GM10248 (cell line): ENCODE measurements around the gene USP47.

ENCODE experiments used
- CTCF ChIA-PET: fragments of 300-600 bp; sonication (Branson Sonifier 250); formaldehyde crosslinking; extraction: SDS; loops from one replicate; lab custom pipeline; 2021; ENCODE audit warnings: antibody characterized with exemption; lab: Yijun Ruan, JAX
- POLR2A ChIA-PET: fragments of 350-650 bp; sonication (Branson Sonifier 250); formaldehyde crosslinking; extraction: SDS; loops from one replicate; lab custom pipeline; 2020; ENCODE audit warnings: antibody characterized with exemption; lab: Yijun Ruan, JAX
- DNase-seq: peaks from one replicate; pipeline ENCODE4 v3.0.0; 2012; ENCODE audit errors: extremely low spot score
- CTCF ChIP-seq: IDR thresholded peaks from 2 replicates; pipeline ENCODE4 v1.5.1; 2012; ENCODE audit warnings: mild to moderate bottlenecking, low read depth; ENCODE audit errors: extremely low read depth, missing control alignments, control extremely low read depth

The USP47 gene

GRCh38 chr11:11816511-11817314 is 25.1 kb upstream of the USP47 start:
- CTCF ChIA-PET: interaction anchor here (1.9 kb wide), 1 partner anchor 10 kb away, joined by 6 read pairs; no protein-coding TSS in a partner anchor
- POLR2A ChIA-PET: no interaction called here
- TF ChIP-seq CTCF: no peak
- no peak for DNase-seq

GRCh38 chr11:11817957-11818356 is 23.8 kb upstream of the USP47 start:
- no peak for DNase-seq
- ChIA-PET POLR2A (no interaction called here), CTCF (interaction anchor here (1.0 to 1.9 kb wide), 6 partner anchors 9 to 464 kb away, joined by 3 to 8 read pairs (median 4); no protein-coding TSS in a partner anchor)
- TF ChIP-seq CTCF: no peak

GRCh38 chr11:11818529-11819121 is 23.1 kb upstream of the USP47 start:
- CTCF ChIA-PET: interaction anchor here (1.0 to 1.9 kb wide), 6 partner anchors 9 to 463 kb away, joined by 3 to 8 read pairs (median 4); no protein-coding TSS in a partner anchor
- TF ChIP-seq CTCF: no peak
- no peak for DNase-seq
- POLR2A ChIA-PET: no interaction called here

- no peak for TF ChIP-seq CTCF
- CTCF ChIA-PET: no interaction called here
- no peak for DNase-seq
- POLR2A ChIA-PET: no interaction called here
Measured at GRCh38 chr11:11821899-11822298, 19.9 kb upstream of the USP47 start.

GRCh38 chr11:11822946-11823345 is 18.8 kb upstream of the USP47 start:
- TF ChIP-seq CTCF: no peak
- no peak for DNase-seq
- ChIA-PET POLR2A (no interaction called here), CTCF (no interaction called here)

- POLR2A ChIA-PET: no interaction called here
Measured at GRCh38 chr11:11826260-11826659, 15.5 kb upstream of the USP47 start.

More at GRCh38 chr11:11826260-11826659, 15.5 kb upstream of the USP47 start:
- CTCF ChIA-PET: interaction anchor here (1.7 to 2.0 kb wide), 3 partner anchors 8 to 27 kb away, joined by 5 to 6 read pairs (median 5); no protein-coding TSS in a partner anchor
- TF ChIP-seq CTCF: no peak
- DNase-seq: no peak
